ENCODE results near the gene TSHZ2.

GRCh38 chr20:53252002-53252401 is 279.8 kb downstream of the TSHZ2 start:
- TF ChIP-seq, protein P1, sequence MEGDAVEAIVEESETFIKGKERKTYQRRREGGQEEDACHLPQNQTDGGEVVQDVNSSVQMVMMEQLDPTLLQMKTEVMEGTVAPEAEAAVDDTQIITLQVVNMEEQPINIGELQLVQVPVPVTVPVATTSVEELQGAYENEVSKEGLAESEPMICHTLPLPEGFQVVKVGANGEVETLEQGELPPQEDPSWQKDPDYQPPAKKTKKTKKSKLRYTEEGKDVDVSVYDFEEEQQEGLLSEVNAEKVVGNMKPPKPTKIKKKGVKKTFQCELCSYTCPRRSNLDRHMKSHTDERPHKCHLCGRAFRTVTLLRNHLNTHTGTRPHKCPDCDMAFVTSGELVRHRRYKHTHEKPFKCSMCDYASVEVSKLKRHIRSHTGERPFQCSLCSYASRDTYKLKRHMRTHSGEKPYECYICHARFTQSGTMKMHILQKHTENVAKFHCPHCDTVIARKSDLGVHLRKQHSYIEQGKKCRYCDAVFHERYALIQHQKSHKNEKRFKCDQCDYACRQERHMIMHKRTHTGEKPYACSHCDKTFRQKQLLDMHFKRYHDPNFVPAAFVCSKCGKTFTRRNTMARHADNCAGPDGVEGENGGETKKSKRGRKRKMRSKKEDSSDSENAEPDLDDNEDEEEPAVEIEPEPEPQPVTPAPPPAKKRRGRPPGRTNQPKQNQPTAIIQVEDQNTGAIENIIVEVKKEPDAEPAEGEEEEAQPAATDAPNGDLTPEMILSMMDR (conservative IDR thresholded peaks at IDR 0.05 in 1 of 2, IDR thresholded peaks at IDR 0.05 in 1 of 2; ENCODE audit: extremely low read depth in 1 of 2, insufficient read depth in 1 of 2, low read depth in 1 of 2, low read length in 2 of 2), result no peak
- TF ChIP-seq EZH2 (IDR thresholded peaks at IDR 0.05; ENCODE audit: borderline replicate concordance, low read length), result no peak
